Inflammatory macrophage (primary cell): Measurements from ENCODE around the gene PROSER3.
"Not testable (repeated sequence)": the region's sequence is repeated elsewhere in the genome, so short reads cannot be mapped to it uniquely, and the experiment has no call there.

Experiments
- DNase-seq, 2 donors: peaks; one replicate each; pipeline ENCODE4 v3.0.0-alpha.2; 2020 to 2022

Gene PROSER3

DNA sequence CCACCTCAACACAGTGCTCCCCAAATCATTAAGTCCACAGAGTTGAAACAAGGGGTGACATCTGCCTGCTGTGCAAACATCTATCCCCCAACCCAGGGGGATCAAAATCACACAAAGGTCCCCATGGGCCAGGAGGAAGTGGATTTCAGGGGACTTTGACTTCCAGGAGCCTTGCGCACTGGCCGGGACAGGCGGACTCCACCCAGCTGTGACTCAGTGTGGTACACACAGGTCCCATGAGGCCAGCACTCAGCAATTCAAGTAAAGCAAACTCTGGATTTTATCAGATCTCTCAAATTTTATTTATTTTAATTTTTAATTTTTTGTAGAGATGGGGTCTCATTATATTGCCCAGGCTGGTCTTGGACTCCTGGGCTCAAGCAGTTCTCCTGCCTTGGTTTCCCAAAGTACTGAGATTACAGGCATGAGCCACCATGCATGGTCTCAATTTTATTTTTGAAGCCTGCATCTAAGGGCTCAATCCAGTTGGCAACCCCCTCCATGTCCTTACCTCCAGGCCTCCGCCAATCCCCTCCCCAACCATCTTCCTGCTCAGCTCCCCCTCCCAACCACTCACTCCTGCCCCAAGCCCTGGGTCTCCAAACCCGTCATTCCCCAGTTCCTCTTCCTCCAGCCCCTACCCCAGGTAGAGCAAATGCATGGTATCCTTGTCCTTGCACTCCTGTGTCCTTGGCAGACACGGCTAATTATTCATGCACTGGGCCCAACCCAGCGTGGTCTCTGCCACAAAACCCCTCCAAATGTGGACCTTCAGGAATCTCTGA is 35.6 kb downstream of the PROSER3 start:
- DNase-seq = no peak

DNA sequence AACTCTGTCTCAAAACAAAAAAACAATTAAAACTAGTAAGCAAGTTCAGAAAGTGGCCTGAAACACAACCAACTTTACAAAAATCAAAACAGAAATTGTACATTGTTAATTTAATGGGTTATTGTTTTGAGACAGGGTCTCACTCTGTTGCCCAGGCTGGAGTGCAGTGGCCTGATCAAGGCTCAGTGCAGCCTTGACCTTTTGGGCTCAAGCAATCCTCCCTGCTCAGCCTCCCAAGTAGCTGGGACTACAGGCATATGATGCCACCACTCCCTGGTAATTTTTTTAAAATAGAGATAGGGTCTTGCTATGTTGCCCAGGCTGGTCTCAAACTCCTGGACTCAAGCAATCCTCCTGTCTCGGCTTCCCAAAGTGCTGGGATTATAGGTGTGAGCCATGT is 37.6 kb downstream of the PROSER3 start:
- not testable (repeated sequence) for DNase-seq

DNA sequence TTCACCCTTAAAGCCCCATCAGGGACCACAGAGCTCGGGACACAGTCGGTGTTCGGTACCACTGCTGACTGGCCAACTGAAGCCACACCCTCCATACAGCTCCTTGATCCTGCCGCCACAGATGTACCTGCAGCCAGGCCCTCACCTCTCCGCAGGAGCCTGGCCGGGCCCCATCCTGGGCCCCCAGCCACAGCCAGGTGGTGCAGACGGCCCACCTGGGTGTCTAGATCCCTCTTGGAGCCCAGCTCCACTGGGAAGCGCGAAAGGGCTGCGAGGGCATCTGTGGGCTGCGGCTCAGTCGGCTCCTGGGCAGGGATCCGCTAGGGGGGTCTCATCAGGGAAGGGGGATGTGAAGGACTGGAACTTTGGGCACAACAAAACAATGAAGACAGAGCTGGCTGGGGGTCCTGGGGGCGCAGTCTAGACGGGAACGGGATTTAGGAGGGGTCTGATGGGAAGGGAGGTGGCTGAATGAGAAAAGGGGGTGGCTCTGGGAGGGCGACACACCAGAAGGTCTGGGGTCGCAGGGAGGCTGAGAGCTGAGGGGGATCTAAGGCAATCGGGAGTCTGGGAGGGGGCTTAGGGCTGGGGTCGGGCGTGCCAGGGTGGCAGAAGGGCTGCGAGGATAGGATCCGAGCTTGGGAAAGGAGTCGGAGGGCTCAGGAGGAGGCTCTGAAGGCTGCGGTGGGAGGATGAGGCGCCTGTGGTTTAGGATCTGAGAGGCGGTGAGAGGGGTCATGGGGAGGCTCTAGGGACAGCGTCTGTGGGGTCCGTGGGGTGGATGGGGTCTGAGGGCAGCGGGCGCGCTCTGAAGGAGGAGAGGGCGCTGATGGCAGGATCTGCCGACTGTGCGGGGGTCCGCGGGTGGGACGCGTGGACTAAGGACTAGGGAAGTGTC is 38.9 kb downstream of the PROSER3 start:
- no peak for DNase-seq

DNA sequence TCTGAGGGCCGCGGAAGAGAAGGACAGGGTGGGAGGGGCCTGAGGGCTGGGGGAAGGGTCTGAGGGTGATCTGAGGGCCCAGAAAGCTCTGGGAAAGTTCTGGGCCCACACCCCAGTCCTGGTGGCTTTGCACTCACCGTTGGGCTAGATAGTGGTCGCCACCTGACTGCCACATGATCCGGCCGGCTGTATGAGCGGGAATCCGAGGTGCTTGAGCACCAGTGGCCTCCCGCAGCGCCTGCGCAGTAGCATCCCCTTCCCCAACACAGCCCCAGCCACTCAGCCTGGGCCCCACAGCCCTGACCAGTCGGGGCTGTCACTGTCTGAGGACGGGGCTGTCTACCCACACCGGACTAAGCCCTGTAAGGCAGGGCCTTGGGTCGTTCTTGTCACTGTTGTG is 39.7 kb downstream of the PROSER3 start:
- no peak for DNase-seq

DNA sequence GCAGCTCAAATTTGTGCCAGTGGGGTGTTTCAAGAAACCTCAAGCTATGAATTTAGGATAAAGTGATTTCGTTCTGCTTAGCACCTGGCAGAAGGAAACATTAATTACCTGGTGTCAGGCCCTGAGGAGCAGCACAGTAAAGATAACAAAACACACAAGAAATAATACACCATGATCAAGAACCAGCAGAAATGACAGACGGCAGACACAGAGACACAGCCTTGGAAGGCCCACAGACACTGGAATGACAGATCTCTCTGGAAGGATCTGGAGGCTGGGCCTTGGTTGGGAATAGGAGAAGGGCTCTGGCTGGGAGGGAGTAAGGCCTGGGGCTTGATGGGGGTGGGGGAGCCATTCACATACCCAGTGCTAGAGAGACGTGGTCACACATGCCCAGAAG is 43.9 kb downstream of the PROSER3 start:
- DNase-seq = no peak

DNA sequence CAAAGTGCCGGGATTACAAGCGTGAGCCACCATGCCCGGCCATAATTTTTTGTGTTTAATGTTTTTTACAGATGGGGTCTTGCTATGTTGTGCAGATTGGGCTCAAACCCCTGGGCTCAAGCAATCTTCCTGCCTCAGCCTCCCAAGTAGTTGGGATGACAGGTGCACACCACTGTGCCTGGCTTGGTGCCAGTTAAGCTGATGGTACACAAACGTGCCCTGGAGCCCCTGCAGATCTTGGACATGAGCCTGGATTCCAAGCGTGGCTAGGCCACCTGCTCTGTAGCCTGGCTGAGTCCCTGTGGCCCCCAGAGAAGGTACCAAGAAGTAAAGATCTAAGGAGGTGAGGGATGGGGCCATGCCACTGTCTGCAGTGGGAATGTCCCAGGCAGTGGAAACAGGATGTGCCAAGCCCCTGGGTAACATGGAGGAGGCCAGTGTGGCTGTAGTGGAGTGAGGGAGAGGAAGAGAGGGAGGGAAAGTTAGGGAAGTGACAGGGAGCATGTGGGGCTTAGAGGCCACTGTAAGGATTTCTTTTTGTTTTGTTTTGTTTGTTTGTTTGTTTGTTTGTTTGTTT is 47.6 kb downstream of the PROSER3 start:
- no peak for DNase-seq

DNA sequence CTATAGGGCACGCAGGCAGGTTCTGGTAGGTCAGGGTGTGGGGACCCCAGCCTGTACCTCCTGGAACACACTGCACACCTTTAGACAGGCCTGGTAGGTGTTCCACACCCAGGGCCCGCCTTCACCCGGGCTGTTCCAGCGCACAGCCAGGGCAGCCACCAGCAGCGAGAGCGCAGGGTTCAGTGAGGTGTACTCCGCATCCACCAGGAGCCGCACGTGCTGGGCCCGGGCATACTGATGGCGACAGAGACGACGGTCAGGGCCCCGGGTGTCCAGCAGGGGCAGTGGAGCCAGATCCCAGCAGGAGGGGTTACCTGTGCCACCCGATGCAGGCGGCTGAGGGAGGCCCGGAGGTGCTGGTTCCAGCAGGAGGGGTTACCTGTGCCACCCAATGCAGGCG is 48.6 kb downstream of the PROSER3 start:
- no peak for DNase-seq

DNA sequence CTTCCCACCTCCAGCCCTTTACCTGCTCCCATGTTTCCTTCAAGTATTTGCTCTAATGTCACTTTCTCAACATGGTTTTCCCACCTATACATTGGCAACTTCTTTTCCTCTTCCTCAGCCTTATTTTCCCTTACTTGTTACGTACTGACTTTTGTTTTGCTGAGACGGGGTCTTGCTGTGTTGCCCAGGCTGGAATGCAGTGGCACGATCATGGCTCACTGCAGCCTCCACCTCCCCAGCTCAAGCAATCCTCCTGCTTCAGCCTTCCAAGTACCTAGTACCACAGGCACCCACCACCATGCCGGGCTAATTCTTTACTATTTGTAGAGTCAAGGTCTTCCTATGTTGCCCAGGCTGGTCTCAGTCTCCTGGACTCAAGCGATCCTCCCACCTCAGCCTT is 49.7 kb downstream of the PROSER3 start:
- DNase-seq = no peak

DNA sequence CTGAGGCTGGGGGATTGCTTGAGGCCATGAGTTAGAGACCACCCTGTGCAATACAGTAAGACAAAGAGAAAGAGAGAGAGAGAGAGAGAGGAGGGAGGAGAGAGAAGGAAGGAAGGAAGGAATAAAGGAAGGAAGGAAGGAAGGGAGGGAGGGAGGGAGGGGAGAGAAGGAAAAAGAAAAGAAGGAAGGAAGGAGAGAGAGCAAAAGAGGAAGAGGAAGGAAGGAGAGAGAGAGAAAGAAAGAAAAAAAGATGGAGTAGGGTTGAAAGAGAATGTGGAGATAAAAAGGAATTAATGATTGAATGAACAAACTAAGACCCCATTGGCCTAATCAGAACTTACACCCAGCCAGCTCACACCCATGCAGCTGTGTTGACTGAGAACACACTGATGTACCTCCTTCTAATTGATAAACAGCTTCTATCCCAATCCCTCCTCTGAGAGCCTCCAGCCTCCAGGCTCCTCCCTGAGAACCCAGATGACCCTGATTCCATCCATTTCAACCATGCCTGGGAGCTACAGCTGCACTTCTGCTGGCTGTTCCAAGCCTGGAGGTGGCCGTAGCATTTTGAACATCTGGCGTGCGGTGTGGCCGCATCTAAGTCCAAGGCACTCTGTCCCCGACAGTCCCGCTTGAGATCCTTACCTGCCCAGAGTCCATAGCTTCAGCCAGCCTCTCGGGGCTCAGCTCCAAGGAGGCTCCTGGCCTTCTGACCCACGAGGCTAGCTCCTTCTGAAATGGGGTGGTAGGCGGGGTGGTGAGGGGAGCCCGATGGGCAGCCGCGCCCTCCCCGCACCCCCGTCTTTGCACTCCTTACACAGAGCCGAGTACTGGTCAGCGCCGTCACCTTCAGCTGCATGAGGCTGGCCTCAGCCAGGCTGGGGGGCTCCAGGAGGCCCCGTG is 53.6 kb downstream of the PROSER3 start:
- DNase-seq = no peak

DNA sequence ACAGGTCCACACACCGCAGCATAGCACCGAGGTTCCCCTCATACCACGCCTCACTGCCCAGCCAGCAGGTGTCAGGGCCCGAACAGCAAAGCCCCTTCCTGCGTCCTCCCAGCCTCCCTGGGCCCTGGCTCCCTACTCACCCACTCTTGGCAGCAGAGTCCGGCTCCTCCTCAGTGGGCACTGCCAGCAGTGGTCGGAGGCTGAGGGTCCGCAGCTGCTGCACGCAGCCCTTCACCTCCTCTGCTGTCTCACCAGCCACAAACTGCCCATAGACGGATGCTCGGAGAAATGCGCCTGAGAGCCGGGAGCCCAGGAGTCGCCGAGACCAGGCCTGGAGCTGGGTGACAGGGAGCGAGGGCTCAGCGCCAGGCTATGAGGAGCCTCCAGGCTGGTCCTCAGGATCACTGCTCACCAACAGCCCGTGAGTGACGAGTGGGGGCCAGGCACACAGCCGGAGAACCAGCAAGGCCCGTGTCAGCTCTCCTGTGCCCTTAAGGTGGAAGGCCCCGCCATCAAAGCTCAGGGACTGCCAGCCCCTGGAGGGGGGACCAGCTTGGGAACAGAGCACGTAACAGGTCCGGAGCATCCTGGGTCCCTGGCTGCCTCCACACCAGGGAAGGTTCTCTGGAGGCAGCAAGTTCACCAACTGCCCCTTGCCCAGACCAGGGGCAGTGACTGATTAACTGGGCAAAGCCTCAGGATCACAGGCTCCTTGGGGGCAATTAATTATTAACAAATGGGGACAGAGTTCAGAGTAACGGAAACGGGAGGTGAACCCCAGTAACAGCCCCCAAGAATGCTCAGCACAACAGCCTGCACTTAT is 54.5 kb downstream of the PROSER3 start, which contains the start of gene PRODH2:
Gene PRODH2, minus strand, starts transcription at position 626 of the 823 bp plus-strand sequence. Its CDS starts 40 bp downstream, at position 586.
- DNase-seq = no peak

DNA sequence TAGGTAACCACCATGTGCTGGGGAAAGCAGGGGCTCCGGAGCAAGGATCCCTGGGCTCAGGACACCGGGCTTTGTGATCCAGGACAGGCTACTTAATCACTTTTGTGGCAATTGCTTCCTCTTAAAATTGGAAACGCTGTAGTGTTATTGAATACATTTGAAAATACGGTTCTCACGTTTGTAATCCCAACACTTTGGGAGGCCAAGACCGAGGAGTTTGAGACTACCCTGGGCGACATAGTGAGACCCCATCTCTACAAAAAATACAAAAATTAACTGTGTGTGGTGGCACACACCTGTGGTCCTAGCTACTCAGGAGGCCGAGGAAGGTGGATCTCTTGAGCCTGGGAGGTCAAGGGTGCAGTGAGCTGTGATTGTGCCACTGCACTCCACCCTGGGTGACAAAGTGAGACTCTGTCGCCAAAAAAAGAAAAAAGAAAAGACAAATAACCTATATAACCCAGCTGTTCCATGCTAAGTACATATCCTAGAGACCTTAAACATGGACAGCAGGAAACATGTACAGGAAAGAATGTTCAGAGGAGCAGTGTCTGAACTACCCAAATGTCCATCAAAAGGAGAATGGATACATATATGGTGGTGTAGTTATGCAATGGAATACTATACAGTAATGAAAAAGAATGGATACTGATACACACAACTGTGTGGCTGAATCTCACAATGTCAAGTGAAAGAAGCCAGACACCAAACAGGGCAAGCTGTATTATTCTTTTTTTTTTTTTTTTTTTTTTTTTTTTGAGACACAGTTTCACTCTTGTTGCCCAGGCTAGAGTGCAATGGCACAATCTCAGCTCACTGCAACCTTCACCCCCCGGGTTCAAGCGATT is 55.3 kb downstream of the PROSER3 start:
- DNase-seq = no peak

DNA sequence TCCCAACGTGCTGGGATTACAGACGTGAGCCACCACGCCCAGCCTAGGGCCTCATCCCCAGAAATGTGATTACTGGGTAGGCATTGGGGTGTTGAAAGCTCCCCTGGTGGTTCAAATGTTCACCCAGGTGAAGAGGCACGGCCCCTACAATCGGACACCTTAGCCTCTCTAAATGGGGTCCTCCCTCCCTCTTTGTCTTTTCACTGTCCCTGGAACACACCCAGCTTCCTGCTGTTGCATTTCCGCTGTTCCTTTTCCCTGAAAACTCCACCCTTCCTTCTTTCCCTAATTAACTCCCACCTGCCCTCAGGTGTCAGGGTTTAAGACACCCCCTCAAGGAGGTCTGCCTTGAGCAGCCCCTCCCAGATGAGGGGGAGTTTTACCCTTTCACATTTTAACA is 58.3 kb downstream of the PROSER3 start:
- DNase-seq = no peak

DNA sequence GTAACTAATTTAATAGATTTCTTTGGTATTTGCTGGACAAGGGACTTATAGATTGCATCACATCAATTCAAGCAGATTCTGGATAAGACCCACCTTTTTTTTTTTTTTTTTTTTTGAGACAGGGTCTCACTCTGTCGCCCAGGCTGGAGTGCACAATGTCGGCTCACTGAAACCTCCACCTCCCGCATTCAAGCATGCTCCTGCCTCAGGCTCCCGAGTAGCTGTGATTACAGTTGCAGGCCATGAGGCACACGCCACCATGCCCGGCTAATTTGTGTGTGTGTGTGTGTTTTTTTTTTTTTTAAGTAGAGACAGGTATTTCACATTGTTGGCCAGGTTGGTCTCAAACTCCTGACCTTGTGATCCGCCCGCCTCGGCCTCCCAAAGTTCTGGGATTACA is 58.9 kb downstream of the PROSER3 start:
- no peak for DNase-seq

DNA sequence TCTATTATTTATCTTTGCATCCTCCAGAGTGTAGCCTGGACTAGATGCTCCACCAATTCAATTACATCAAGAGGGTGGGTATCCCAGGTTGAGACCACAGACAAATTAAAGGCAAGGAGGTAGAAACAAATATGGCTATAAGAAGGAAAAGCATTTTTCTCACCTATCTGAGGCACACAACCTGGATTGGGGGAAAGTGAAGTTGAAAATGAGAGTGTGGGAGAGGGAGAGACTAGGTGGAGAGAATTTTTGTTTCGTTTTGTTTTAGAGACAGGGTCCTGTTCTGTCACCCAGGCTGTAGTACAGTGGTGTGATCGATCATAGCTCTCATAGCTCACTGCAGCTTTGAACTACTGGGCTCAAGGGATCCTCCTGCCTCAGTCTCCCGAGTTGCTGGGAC is 60.5 kb downstream of the PROSER3 start:
- no peak for DNase-seq
